Cardiac fibroblast (primary cell): ENCODE measurements around the gene SMIM13.

Experiments used
- DNase-seq, 2 donors: peaks; one replicate each; pipeline versions ENCODE4 v3.0.0 to v3.0.0-alpha.2; 2010; ENCODE audit warnings: low read depth in 2 of 2
- H3K4me3 ChIP-seq, 2 donors: replicated peaks in 1 of 2; 1 replicate in 1 of 2; 2 replicates in 1 of 2; pipeline ENCODE4 v1.5.1; 2011; ENCODE audit warnings: low read depth in 2 of 2, low read length in 2 of 2, mild to moderate bottlenecking in 2 of 2, moderate library complexity in 1 of 2
- CTCF ChIP-seq: IDR thresholded peaks from one replicate; pipeline ENCODE4 v1.5.1; 2011; ENCODE audit warnings: low read depth, mild to moderate bottlenecking, low read length, inconsistent platforms

SMIM13 gene

GRCh38 chr6:11140056-11140455, 46.4 kb downstream of the SMIM13 start:
- no peak overlapping the region for H3K4me3 ChIP-seq
- no peak for TF ChIP-seq CTCF
- no peak for DNase-seq

GRCh38 chr6:11141295-11141694, 47.7 kb downstream of the SMIM13 start:
- TF ChIP-seq CTCF: no peak
- DNase-seq: no peak
- H3K4me3 ChIP-seq: no peak overlapping the region

- TF ChIP-seq CTCF: no peak
- DNase-seq: no peak
- no peak overlapping the region for H3K4me3 ChIP-seq
Measured at GRCh38 chr6:11142296-11143027, 48.8 kb downstream of the SMIM13 start.

- TF ChIP-seq CTCF: no peak
- peak; percentile 88 to 97 for DNase-seq
Measured at GRCh38 chr6:11143394-11144371, 50.0 kb downstream of the SMIM13 start.

GRCh38 chr6:11144393-11144851, 50.8 kb downstream of the SMIM13 start:
- DNase-seq: peak; percentile 80 to 88
- no peak overlapping the region for H3K4me3 ChIP-seq
- TF ChIP-seq CTCF: peak; percentile 94

More at GRCh38 chr6:11143394-11144371, 50.0 kb downstream of the SMIM13 start:
- no peak overlapping the region for H3K4me3 ChIP-seq

GRCh38 chr6:11146117-11146826, 52.6 kb downstream of the SMIM13 start:
- no peak for DNase-seq
- no peak for TF ChIP-seq CTCF
- H3K4me3 ChIP-seq: no peak overlapping the region
